Measurements from ENCODE around the gene PSMC3. TPM values are rescaled to one million over a fixed set of nuclear protein-coding genes. Genes with fewer than 3 reads are reported as not detected.

Gene PSMC3
- total and polyA plus RNA-seq, 9 of the 15 experiments (the other 6 are each of a cell fraction or from before 2014, with no cell fraction given), result 44.3 to 324 (median 240) TPM

DNA sequence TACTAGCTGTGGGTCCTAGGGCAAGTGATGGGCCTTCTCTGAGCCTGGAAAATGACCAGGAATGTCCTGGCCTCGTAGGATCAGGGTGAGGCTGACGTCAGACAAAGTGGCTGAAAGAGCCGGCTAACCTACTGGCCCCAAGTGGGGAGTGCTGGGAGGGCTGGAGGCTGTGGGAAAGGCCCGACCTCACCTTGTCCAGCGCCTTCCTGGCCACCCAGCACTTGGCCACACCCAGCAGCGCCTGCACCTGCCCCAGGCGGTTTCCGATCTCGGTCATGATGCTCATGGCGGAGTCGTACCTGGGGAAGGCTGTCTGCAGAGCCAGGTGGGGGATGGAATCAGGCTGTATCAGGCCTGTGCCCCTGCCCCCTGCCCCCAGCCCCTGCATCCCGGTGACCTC lies 15.2 kb upstream of the PSMC3 start:
- TF ChIP-seq DMBX1 (CRISPR knock-in tag; IDR thresholded peaks at IDR 0.05; ENCODE audit: borderline replicate concordance) (no peak), MEF2D (tag; conservative IDR thresholded peaks at IDR 0.05; ENCODE audit: low read depth) (no peak), ZNF766 (CRISPR knock-in tag; conservative IDR thresholded peaks at IDR 0.05) (no peak)
- TF ChIP-seq, protein P1, sequence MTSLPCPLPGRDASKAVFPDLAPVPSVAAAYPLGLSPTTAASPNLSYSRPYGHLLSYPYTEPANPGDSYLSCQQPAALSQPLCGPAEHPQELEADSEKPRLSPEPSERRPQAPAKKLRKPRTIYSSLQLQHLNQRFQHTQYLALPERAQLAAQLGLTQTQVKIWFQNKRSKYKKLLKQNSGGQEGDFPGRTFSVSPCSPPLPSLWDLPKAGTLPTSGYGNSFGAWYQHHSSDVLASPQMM (CRISPR knock-in tag; IDR thresholded peaks at IDR 0.05), result no peak
- WGBS (ENCODE audit: insufficient coverage, low coverage, missing lambda C conversion rate), result 50% methylated on average over 12 of the region's 12 CpGs
- H3K79me2 ChIP-seq (ENCODE audit: control insufficient read depth, insufficient read depth, low read length), result no peaks in the 10 kb centered on the region
- no peaks in the 10 kb centered on the region for H3K36me3 ChIP-seq (ENCODE audit: control insufficient read depth, insufficient read depth, low read length)
- DNase-seq (ENCODE audit: extremely low read depth in 1 of 4, low spot score in 3 of 4) (no peak), ATAC-seq (no peak), FAIRE-seq (no peak)
- no peak overlapping the region for H3K4me2 ChIP-seq (ENCODE audit: insufficient read depth, low read length)
- no peak overlapping the region for H3K27ac ChIP-seq (ENCODE audit: extremely low read depth, low read depth, low read length)
- H3K27me3 ChIP-seq (ENCODE audit: control insufficient read depth in 2 of 2, insufficient read depth in 2 of 2, low read length in 2 of 2), result no peaks in the 10 kb centered on the region
- H3K4me3 ChIP-seq, result no peak overlapping the region
- ChIA-PET POLR2A (no interaction called here), CTCF (ENCODE audit: low intra/inter-chr PET ratio) (no interaction called here)
- peaks cover 0 to 9% of the 10 kb centered on the region in 2 experiments; a peak in 2 of 5 replicates for H3K4me1 ChIP-seq (replicated peaks in 1 of 2; ENCODE audit: control insufficient read depth in 2 of 2, insufficient read depth in 2 of 2, low read length in 2 of 2)
- H4K20me1 ChIP-seq (replicated peaks; ENCODE audit: control insufficient read depth, insufficient read depth, low read length), result no peaks in the 10 kb centered on the region
- 0 out of 4 replicates have a peak overlapping the region, but pooled peaks of 1 of the 2 experiments have one; percentile 29 for H3K9ac ChIP-seq (ENCODE audit: insufficient read depth in 1 of 2, low read depth in 2 of 2, low read length in 2 of 2)
- in situ Hi-C loops (cut with MboI) (no loop called here), intact Hi-C loops (cut with micrococcal nuclease) (no loop called here)
- H3K9me3 ChIP-seq (replicated peaks; ENCODE audit: control insufficient read depth, insufficient read depth, low read depth, low read length), result no peaks in the 10 kb centered on the region
- H3K9me1 ChIP-seq (ENCODE audit: control insufficient read depth, insufficient read depth, low read length), result no peaks in the 10 kb centered on the region
- no TSS peak for BruUV-seq (replicated peaks)
- H2AFZ ChIP-seq (ENCODE audit: low read depth, low read length), result no peak overlapping the region

DNA sequence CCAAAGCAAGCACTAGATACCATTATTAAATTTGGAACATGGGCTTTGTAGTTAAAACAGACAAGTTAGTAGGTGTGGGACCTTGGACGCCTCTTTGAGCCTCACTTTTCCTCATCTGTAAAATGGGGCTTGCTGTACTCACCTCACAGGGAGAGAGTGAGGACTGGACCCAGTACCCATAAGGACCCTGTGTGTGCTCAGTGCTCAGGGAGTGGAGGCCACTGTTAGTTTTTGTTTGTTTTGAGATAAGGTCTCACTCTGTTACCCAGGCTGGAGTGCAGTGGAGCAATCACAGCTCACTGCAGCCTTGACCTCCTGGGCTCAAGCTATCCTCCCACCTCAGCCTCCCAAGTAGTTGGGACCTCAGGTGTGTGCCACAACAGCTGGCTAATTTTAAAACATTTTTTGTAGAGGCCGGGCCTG lies 13.8 kb upstream of the PSMC3 start:
- ATAC-seq (no peak), FAIRE-seq (no peak), DNase-seq (ENCODE audit: extremely low read depth in 1 of 4, low spot score in 3 of 4) (no peak)
- H3K4me2 ChIP-seq (ENCODE audit: insufficient read depth, low read length), result no peak overlapping the region
- no peak overlapping the region for H3K9ac ChIP-seq (ENCODE audit: insufficient read depth in 1 of 2, low read depth in 2 of 2, low read length in 2 of 2)
- H3K4me3 ChIP-seq, result no peak overlapping the region
- no peak overlapping the region for H2AFZ ChIP-seq (ENCODE audit: low read depth, low read length)
- no peaks in the 10 kb centered on the region for H3K36me3 ChIP-seq (ENCODE audit: control insufficient read depth, insufficient read depth, low read length)
- POLR2A ChIA-PET, result interaction anchor here (0.6 kb wide), 1 partner anchor 11 kb away, joined by 3 read pairs; no protein-coding TSS in a partner anchor
- no peaks in the 10 kb centered on the region for H3K9me1 ChIP-seq (ENCODE audit: control insufficient read depth, insufficient read depth, low read length)
- H3K27ac ChIP-seq (ENCODE audit: extremely low read depth, low read depth, low read length), result no peak overlapping the region
- no peaks in the 10 kb centered on the region for H3K27me3 ChIP-seq (ENCODE audit: control insufficient read depth in 2 of 2, insufficient read depth in 2 of 2, low read length in 2 of 2)
- H4K20me1 ChIP-seq (replicated peaks; ENCODE audit: control insufficient read depth, insufficient read depth, low read length), result no peaks in the 10 kb centered on the region
- TF ChIP-seq NELFE (IDR thresholded peaks at IDR 0.05; ENCODE audit: insufficient read depth, insufficient read length) (no peak), RBM25 (IDR thresholded peaks at IDR 0.05; ENCODE audit: low read depth, low read length, severe bottlenecking) (peak; percentile 79), KDM1A (IDR thresholded peaks at IDR 0.05) (0 out of 4 replicates have a peak, but pooled peaks of 1 of the 2 experiments have one; percentile 18), BCOR (IDR thresholded peaks at IDR 0.05) (peak; percentile 43; the same call in 1 of the 2 replicates)
- intact Hi-C loops (cut with micrococcal nuclease) (no loop called here), in situ Hi-C loops (cut with MboI) (no loop called here)
- no TSS peak for BruUV-seq (replicated peaks)
- H3K79me2 ChIP-seq (ENCODE audit: control insufficient read depth, insufficient read depth, low read length), result no peaks in the 10 kb centered on the region
- 0% methylated on average over 2 of the region's 2 CpGs for WGBS (ENCODE audit: insufficient coverage, low coverage, missing lambda C conversion rate)
- CTCF ChIA-PET (ENCODE audit: low intra/inter-chr PET ratio), result no interaction called here
- no peaks in the 10 kb centered on the region for H3K9me3 ChIP-seq (replicated peaks; ENCODE audit: control insufficient read depth, insufficient read depth, low read depth, low read length)
- H3K4me1 ChIP-seq (replicated peaks in 1 of 2; ENCODE audit: control insufficient read depth in 2 of 2, insufficient read depth in 2 of 2, low read length in 2 of 2), result peaks cover 0 to 9% of the 10 kb centered on the region in 2 experiments; a peak in 2 of 5 replicates
